GM19238 (cell line): ENCODE data around the gene SLC22A1.
"Not testable (repeated sequence)": the region's sequence is repeated elsewhere in the genome, so short reads cannot be mapped to it uniquely, and the experiment has no call there.

Experiments
- DNase-seq: peaks from one replicate; pipeline ENCODE4 v3.0.0; 2011; ENCODE audit warnings: low spot score; ENCODE audit not compliant: insufficient read length

The SLC22A1 gene

GRCh38 chr6:160137130-160137988 is 15.7 kb downstream of the SLC22A1 start:
- no peak for DNase-seq

DNA sequence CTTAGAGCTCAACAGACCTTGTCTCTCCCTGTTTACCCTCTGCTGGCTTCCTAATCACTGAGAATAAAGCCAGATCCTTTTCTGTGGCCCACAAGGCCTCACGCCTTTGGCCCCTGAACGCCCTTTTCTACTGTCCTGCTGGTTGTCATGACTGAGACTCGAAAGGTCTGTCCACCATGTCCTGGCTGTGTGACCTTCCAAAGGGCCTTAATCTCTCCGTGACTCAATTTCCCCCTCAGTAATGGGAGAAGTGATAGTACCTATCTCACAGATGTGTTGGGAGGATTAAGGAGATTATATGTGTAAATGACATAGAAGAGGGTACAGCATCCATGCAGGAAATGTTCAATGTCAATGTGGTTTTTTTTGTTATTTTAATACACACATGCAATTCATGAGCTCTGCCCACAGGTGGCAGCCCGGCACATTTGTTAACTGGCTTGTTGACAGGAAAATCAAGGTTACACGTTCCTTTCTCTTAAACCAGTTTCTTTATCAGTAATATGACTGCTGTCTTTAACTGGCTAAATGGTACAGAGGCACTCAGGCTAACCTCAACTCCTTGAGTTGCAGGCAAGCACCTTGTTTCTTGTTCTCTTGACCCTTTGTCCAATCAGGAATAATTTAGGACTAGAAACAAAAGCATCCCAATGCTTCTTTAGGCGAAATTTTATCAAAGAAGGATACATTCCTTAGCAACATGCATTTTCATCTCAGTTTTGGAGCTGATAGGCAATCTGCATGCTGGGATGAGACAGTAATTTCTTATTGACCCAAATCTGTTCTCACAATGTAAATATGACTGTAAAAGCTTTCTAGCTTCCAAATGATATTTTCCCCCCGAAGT is 16.6 kb downstream of the SLC22A1 start:
- no peak for DNase-seq

- no peak for DNase-seq
Measured at GRCh38 chr6:160138839-160139419, 17.3 kb downstream of the SLC22A1 start.

GRCh38 chr6:160139420-160139851 is 17.8 kb downstream of the SLC22A1 start:
- no peak for DNase-seq

GRCh38 chr6:160140493-160140892 is 18.9 kb downstream of the SLC22A1 start:
- not testable (repeated sequence) for DNase-seq

DNA sequence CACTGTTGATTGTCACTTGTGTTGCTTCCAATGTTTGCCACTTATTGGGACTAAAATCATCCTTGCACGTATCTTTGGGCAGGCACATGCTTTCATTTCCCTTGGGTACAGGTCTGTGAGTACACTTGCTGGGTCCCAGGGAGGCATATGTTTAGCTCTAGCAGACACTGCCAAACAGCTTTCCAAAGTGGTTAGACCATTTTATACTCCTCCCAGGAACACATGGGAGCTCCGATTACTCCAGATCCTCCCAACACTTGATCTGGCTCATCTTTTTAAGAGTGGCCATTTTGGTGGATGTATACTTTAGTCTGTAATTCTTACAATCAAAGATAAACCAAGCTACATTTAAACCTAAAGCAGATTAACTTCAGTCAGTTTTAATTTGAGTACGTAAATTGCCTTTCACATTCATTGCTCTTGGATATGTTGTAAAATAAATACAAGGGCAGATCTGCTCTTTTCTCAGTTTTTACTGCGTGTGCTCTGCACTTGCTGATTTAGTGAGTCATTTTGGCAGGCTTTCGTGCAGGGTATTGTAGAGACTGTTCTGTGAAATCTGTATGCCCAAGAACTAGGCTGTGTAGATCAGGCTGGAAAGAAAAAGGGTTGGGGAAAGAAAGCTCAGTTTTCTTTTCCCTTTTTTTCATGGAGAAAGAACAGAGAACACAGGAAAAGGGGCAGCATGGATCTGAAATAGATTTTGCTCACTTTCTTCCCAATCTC is 19.5 kb downstream of the SLC22A1 start:
- DNase-seq, result no peak

GRCh38 chr6:160142115-160142715 is 20.6 kb downstream of the SLC22A1 start:
- DNase-seq, result no peak

- no peak for DNase-seq
Measured at GRCh38 chr6:160146454-160147145, 25.0 kb downstream of the SLC22A1 start.

DNA sequence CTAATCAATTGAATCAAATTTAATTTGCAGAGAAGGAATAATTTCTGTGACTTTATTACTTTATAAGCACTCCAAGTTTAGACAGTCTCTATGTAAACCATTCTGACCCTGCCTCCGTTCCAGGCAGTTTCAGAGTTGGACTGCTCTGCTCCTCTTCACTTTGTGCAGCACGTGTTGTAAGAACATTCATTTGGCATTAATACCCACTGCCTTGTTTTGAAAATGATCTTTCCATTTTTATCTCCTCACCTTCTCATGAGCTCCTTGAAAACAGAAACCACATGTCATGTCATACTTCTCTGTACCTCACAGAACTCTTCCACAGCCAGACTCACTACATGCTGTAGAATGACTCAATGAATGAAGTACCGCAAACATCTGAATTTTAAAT is 25.5 kb downstream of the SLC22A1 start:
- no peak for DNase-seq

GRCh38 chr6:160154471-160154870 is 32.9 kb downstream of the SLC22A1 start:
- no peak for DNase-seq

- no peak for DNase-seq
Measured at GRCh38 chr6:160156842-160157241, 35.2 kb downstream of the SLC22A1 start.

DNA sequence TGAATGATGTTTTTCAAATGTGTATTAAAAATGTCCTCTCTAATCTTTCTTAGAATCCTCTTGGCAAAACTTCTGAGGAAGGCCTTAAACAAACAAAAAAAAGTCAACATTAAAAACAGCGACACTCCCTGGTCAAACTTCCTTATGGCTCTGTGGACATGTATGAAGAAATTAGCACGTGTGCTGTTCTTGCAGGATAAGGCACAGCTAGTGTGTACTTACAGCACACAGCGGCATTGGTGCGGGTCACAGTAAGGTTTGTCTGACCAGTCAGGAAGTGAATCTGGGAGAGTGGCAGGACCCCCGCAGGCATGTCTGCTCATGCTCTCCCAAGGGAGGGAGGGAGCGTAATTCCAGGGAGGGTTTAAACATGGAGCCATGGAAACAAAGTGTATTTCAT is 38.8 kb downstream of the SLC22A1 start:
- DNase-seq, result no peak

- no peak for DNase-seq
Measured at GRCh38 chr6:160160929-160161646, 39.5 kb downstream of the SLC22A1 start.

DNA sequence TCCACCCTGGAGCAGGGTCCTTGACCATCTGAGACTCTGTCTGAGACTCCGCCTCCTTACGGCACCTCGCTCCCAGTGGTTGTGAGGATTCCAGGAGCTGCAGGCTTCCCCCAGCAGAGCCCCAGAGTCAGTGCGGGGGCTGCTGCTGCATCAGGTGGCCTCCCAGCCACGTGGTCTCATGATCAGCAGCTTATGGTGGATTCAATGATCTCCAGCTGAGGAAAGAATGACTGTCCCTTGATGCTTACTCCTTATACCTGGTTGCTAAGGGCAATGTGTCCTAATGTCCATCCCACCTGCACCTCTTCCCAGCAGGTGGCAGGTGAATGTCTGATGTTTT is 40.0 kb downstream of the SLC22A1 start:
- no peak for DNase-seq

GRCh38 chr6:160162030-160162566 is 40.5 kb downstream of the SLC22A1 start:
- no peak for DNase-seq

GRCh38 chr6:160163425-160163824 is 41.8 kb downstream of the SLC22A1 start:
- no peak for DNase-seq

DNA sequence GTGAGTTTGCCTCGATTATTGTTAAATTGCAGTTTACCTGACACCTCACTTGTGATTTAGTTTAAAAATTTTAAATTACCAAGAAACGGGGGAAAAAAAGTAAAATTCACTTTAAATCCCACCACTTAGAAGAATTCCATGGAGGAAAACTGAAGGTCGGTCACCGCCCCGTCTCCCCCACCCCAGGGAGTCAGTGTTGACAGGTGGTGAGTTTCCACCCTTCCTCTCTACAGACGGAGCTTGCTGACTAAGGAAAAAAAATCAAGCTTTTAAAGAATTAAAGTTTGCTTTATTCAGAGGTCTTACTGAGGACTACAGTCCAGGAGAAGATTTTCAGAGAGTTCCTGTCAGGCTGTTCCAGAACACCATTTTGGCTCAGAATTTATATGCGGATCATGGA is 42.3 kb downstream of the SLC22A1 start:
- no peak for DNase-seq

DNA sequence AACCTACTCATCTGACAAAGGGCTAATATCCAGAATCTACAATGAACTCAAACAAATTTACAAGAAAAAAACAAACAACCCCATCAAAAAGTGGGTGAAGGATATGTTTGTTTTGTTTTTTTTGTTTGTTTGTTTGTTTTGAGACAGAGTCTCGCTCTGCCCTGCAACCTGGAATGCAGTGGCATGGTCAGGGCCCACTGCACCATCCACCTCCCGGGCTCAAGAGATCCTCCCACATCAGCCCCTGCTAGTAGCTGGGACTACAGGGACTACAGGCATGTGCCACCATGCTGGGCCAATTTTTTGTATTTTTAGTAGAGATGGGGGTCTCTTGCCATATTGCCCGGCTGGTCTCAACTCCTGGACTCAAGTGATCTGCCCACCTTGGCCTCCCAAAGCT is 44.3 kb downstream of the SLC22A1 start:
- DNase-seq, result not testable (repeated sequence)

DNA sequence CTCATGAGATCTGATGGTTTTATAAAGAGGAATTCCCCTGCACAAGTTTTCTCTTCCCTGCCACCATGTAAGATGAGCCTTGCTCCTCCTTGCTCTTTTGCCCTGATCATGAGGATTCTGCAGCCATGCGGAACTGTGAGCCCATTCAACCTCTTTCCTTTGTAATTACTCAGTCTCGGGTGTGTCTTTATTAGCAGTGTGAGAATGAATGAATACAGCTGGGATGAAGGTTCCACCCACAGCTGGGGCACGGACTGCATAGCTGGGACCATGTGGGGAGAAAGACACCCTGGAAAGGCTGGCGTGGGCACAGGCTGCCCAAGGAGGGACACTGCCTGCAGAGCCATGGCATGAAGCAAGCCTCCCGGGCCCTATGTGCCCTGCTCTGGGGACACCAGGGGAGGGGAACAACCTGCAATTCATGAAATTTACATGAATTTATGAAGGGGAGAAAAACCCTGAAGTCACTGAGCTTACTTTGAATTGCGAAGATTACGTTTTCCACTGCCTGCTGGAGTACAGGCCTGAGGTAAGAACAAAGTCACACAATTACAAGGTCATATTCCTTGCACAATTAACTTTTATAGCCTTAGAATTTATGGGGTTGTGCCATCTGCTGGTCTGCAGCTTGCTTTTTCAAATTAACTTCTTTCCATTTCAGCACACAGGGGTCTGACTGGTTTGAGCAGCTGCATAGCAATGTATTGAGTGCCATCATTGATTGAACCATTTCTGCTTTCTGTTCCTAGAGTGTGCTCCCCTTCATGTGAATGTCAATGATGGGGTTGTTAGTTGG is 46.2 kb downstream of the SLC22A1 start:
- no peak for DNase-seq
